Thoracic aorta (tissue), 2 donors: ENCODE data around the gene SPTY2D1. TPM values are rescaled to one million over a fixed set of nuclear protein-coding genes. Genes with fewer than 3 reads are reported as not detected.

Experiments
- ATAC-seq: fragments of 150-250 bp; one replicate; pipeline ENCODE4 v1.8.0; 2017; ENCODE audit warnings: low read depth; ENCODE audit not compliant: insufficient number of reproducible peaks, low FRiP score
- DNase-seq: peaks from one replicate; pipeline ENCODE4 v3.0.0-alpha.2; 2020; ENCODE audit warnings: low spot score
- H3K27ac ChIP-seq, 2 donors: fragments of 200-600 bp; sonication (generic); 1 replicate in 1 of 2; 2 replicates in 1 of 2; pipeline ENCODE4 v1.5.1; 2016; ENCODE audit warnings: mild to moderate bottlenecking in 2 of 2, moderate library complexity in 2 of 2
- H3K27me3 ChIP-seq: fragments of 200-600 bp; sonication (generic); replicated peaks from 2 replicates; pipeline ENCODE4 v1.6.0; 2016; ENCODE audit warnings: mild to moderate bottlenecking; ENCODE audit not compliant: insufficient read depth
- H3K36me3 ChIP-seq: fragments of 200-600 bp; sonication (generic); one replicate; pipeline ENCODE4 v1.5.1; 2016
- H3K4me1 ChIP-seq, 2 donors: fragments of 200-600 bp; sonication (generic); 1 replicate in 1 of 2; 2 replicates in 1 of 2; pipeline versions ENCODE4 v1.5.1 to v1.6.0; 2016; ENCODE audit warnings: low read depth in 2 of 2, mild to moderate bottlenecking in 1 of 2; ENCODE audit not compliant: control insufficient read depth in 1 of 2
- H3K4me3 ChIP-seq: fragments of 200-600 bp; sonication (generic); 2 replicates; pipeline ENCODE4 v1.5.1; 2016; ENCODE audit warnings: mild to moderate bottlenecking
- H3K9me3 ChIP-seq: fragments of 200-600 bp; sonication (generic); 2 replicates; pipeline ENCODE4 v1.5.1; 2016
- total RNA-seq, 2 donors: library from RNA; depleted of rRNA; stranded (reverse); fragments of >200 nt; gene quantifications; one replicate each; pipeline versions ENCODE4 v1.1.0 to v1.2.3, GENCODE V29; 2016
- TF ChIP-seq, protein P1 (sequence below): fragments of 200-600 bp; sonication (generic); IDR thresholded peaks from one replicate; pipeline ENCODE4 v1.5.1; 2019; ENCODE audit warnings: antibody characterized with exemption

The SPTY2D1 gene
- total RNA-seq, 2 donors from 2014 or later: 9.6 to 25.3 TPM

DNA sequence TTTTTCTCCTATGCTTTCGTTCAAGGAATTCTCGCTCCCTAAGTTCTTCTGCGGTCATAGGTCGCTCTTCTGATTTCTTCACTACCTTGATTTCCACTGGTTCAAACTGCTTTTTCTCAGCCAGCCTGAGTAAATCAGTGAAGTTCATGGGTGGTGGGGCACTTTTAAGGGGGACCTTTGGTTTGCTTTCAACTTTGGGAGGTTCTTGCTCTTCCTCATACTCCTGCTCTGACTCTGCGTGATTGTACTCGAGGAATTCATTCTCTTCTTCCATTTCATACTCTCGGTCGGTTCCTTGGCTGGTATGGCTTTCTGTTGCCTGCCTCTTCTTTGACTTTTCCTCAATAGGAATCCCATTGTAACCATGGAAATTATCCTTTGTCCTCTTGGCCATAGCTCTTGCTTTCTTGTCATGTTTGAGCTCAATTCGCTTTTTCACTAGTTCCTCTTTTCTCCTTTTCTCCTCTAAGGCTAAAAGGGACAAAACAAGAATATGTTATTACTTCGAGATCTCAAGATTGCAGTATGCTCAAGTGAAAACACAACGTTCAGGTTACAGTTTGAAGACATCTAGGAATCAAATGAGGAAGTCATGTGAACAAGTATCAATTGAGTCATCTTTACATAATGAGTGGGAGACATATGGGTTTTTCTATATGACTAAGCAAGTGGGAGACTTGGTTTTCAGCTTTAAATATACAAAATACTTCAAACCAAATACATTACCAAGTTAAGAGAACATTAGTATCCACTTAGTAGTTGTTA is 18.3 kb downstream of the SPTY2D1 start:
- DNase-seq (no peak), ATAC-seq (no peak)
- no peak overlapping the region for H3K27ac ChIP-seq
- peaks cover 8 to 23% of the 10 kb centered on the region in 2 donors for H3K4me1 ChIP-seq
- H3K4me3 ChIP-seq: no peak overlapping the region
- no peaks in the 10 kb centered on the region for H3K9me3 ChIP-seq
- H3K27me3 ChIP-seq: no peaks in the 10 kb centered on the region
- H3K36me3 ChIP-seq: peaks cover 31% of the 10 kb centered on the region
- TF ChIP-seq, protein P1, sequence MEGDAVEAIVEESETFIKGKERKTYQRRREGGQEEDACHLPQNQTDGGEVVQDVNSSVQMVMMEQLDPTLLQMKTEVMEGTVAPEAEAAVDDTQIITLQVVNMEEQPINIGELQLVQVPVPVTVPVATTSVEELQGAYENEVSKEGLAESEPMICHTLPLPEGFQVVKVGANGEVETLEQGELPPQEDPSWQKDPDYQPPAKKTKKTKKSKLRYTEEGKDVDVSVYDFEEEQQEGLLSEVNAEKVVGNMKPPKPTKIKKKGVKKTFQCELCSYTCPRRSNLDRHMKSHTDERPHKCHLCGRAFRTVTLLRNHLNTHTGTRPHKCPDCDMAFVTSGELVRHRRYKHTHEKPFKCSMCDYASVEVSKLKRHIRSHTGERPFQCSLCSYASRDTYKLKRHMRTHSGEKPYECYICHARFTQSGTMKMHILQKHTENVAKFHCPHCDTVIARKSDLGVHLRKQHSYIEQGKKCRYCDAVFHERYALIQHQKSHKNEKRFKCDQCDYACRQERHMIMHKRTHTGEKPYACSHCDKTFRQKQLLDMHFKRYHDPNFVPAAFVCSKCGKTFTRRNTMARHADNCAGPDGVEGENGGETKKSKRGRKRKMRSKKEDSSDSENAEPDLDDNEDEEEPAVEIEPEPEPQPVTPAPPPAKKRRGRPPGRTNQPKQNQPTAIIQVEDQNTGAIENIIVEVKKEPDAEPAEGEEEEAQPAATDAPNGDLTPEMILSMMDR: no peak

DNA sequence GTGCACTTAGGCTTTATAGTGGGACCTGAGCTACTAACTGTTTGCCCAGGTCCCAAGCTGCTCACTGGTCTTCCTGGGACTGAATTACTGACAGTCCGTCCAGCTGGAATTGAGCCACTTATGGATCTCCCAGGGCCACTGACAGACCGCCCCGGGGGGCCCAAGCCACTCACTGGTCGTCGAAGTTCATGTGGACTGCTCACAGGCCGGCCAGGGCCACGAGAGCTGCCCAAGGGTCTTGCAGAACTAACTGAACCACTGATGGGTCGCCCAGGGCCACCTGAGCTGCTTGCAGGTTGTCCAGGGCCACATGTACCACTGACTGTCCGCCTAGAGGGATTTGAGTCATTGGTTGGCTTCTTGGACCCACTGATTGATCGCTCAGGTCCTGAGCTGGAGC is 19.5 kb downstream of the SPTY2D1 start:
- Histone ChIP-seq H3K4me1 (peaks cover 8 to 23% of the 10 kb centered on the region in 2 donors), H3K36me3 (peaks cover 35% of the 10 kb centered on the region), H3K27ac (no peak overlapping the region), H3K4me3 (no peak overlapping the region), H3K27me3 (no peaks in the 10 kb centered on the region), H3K9me3 (no peaks in the 10 kb centered on the region)
- ATAC-seq (no peak), DNase-seq (no peak)
- TF ChIP-seq, protein P1: no peak

DNA sequence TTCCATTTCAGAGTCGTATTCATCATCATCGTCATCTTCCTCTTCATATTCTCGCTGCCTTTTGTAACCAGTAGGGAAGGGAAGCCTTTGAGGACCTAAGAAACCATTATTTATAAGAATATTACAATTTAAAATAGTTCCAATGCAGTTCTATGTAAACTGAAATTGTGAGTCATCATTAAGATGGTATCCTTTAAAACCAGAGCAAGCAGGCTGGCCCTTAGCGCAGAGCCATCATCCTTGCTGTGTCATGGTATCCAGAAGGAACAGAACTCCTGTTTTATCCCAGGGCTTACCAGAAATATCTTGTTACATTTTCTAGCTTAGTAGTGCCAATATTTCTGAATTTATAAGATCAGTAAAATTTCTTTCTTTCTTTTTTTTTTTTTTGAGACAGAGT is 21.7 kb downstream of the SPTY2D1 start:
- H3K36me3 ChIP-seq: peaks cover 40% of the 10 kb centered on the region
- ATAC-seq (no peak), DNase-seq (no peak)
- TF ChIP-seq, protein P1: no peak
- no peak overlapping the region for H3K27ac ChIP-seq
- H3K4me3 ChIP-seq: no peak overlapping the region
- no peaks in the 10 kb centered on the region for H3K9me3 ChIP-seq
- no peaks in the 10 kb centered on the region for H3K27me3 ChIP-seq
- H3K4me1 ChIP-seq: peaks cover 0 to 5% of the 10 kb centered on the region in 2 donors

DNA sequence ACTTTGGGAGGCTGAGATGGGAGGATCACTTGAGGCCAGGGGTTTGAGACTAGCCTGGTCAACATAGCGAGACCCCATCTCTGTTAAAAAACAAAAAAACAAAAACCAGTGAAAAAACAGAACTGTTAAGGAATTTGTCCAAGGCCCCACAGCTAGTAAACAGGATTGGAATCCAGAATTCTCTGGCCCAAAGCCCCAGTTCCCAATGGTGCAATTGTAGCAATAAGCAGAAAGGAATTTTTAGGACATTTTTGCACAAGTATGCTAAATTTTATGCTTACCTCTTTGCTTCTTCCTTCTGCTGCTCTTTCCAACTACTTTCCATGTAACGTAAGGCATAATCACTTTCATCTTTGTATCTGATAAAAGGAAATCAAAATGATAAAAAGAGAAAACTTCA is 22.9 kb downstream of the SPTY2D1 start:
- H3K4me3 ChIP-seq: no peak overlapping the region
- H3K9me3 ChIP-seq: no peaks in the 10 kb centered on the region
- TF ChIP-seq, protein P1: no peak
- no peak for ATAC-seq
- H3K27me3 ChIP-seq: no peaks in the 10 kb centered on the region
- no peaks in the 10 kb centered on the region for H3K4me1 ChIP-seq
- H3K27ac ChIP-seq: no peak overlapping the region
- DNase-seq: no peak
- H3K36me3 ChIP-seq: peaks cover 40% of the 10 kb centered on the region

DNA sequence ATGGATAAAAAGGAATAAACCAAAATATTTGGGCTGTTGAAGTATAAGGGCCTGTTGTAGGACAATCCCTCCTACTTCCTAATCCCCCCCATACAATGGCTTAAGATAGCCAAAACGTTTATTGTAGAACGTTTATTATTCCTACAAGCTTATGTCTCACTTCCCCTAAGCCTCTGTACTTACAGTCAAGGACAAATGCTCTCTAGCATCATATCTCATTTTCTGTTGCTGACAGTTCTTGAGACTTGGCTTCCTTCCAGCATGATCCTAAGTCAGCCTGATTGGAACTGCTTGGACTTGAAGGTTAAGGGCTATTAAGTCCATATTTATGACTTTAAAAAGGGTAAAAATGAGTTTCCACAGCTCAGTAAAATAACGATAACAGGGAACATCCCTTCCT is 25.8 kb downstream of the SPTY2D1 start:
- peaks cover 0 to 2% of the 10 kb centered on the region in 2 donors for H3K4me1 ChIP-seq
- no peak for ATAC-seq
- DNase-seq: no peak
- TF ChIP-seq, protein P1: no peak
- H3K27me3 ChIP-seq: no peaks in the 10 kb centered on the region
- no peaks in the 10 kb centered on the region for H3K9me3 ChIP-seq
- peaks cover 20% of the 10 kb centered on the region for H3K36me3 ChIP-seq
- H3K4me3 ChIP-seq: no peak overlapping the region
- H3K27ac ChIP-seq: no peak overlapping the region
